NCI-H460 (cell line): ENCODE data around the gene C1QTNF12. TPM values are rescaled to one million over a fixed set of nuclear protein-coding genes. Genes with fewer than 3 reads are reported as not detected.
"Not testable (repeated sequence)": the region's sequence is repeated elsewhere in the genome, so short reads cannot be mapped to it uniquely, and the experiment has no call there.

Experiments used
- DNase-seq: peaks from one replicate; pipeline ENCODE4 v3.0.0-alpha.2; 2016; ENCODE audit warnings: low read depth; ENCODE audit errors: extremely low read depth
- total RNA-seq: library from RNA; depleted of rRNA; stranded (reverse); fragments of >200 nt; shearing (Covaris generic); gene quantifications from 2 replicates; pipeline ENCODE4 v1.2.3, GENCODE V29; 2014

C1QTNF12 gene
- total RNA-seq, 1 experiment from 2014 or later: not detected

- DNase-seq: no peak
Measured at GRCh38 chr1:1260843-1261560, 14.5 kb upstream of the C1QTNF12 start.

- DNase-seq: no peak
Measured at GRCh38 chr1:1259951-1260600, 13.6 kb upstream of the C1QTNF12 start.

- DNase-seq: no peak
Measured at GRCh38 chr1:1259540-1259939, 13.0 kb upstream of the C1QTNF12 start.

- no peak for DNase-seq
Measured at GRCh38 chr1:1259119-1259488, 12.6 kb upstream of the C1QTNF12 start.

- no peak for DNase-seq
Measured at GRCh38 chr1:1256956-1257871, 10.7 kb upstream of the C1QTNF12 start.

- DNase-seq: no peak
Measured at GRCh38 chr1:1255611-1256010, 9.1 kb upstream of the C1QTNF12 start.

- DNase-seq: no peak
Measured at GRCh38 chr1:1255078-1255477, 8.6 kb upstream of the C1QTNF12 start.

GRCh38 chr1:1254667-1254998 is 8.1 kb upstream of the C1QTNF12 start:
- DNase-seq: no peak

GRCh38 chr1:1253972-1254666 is 7.6 kb upstream of the C1QTNF12 start:
- DNase-seq: no peak

- no peak for DNase-seq
Measured at GRCh38 chr1:1253314-1253713, 6.8 kb upstream of the C1QTNF12 start.

- DNase-seq: no peak
Measured at GRCh38 chr1:1250786-1251284, 4.3 kb upstream of the C1QTNF12 start.

- not testable (repeated sequence) for DNase-seq
Measured at GRCh38 chr1:1248009-1248913, 1.7 kb upstream of the C1QTNF12 start.

- DNase-seq: no peak
Measured at GRCh38 chr1:1247341-1247913, 905 bp upstream of the C1QTNF12 start.

- no peak for DNase-seq
Measured at GRCh38 chr1:1245817-1246576, 525 bp downstream of the C1QTNF12 start.

GRCh38 chr1:1245178-1245816 is 1.2 kb downstream of the C1QTNF12 start:
- no peak for DNase-seq

GRCh38 chr1:1244192-1244811 is 2.2 kb downstream of the C1QTNF12 start:
- DNase-seq: no peak

GRCh38 chr1:1243807-1244191 is 2.7 kb downstream of the C1QTNF12 start:
- DNase-seq: no peak

- no peak for DNase-seq
Measured at GRCh38 chr1:1243266-1243660, 3.3 kb downstream of the C1QTNF12 start.
